A673 (cell line): ENCODE data around the gene NPPC. TPM values are rescaled to one million over a fixed set of nuclear protein-coding genes. Genes with fewer than 3 reads are reported as not detected.
"Not testable (repeated sequence)": the region's sequence is repeated elsewhere in the genome, so short reads cannot be mapped to it uniquely, and the experiment has no call there.

ENCODE experiments used
- BruUV-seq: library from RNA; stranded (reverse); fragments of 400-500 nt; replicated peaks from 2 replicates; lab custom pipeline; 2021; lab: Mats Ljungman, UMichigan
- CTCF ChIA-PET: fragments of 300-600 bp; sonication (Branson Sonifier 250); formaldehyde crosslinking; loops from one replicate; lab custom pipeline; 2022; ENCODE audit warnings: antibody characterized with exemption; lab: Charles Lee
- POLR2A ChIA-PET: fragments of 300-600 bp; sonication (Branson Sonifier 250); formaldehyde crosslinking; loops from one replicate; lab custom pipeline; 2022; ENCODE audit warnings: antibody characterized with exemption; ENCODE audit not compliant: low non-redundant PET; lab: Charles Lee
- DNase-seq: peaks from one replicate; pipeline ENCODE4 v3.0.0-alpha.2; 2015; ENCODE audit warnings: low spot score
- H3K27ac ChIP-seq: fragments of 200-600 bp; sonication (generic); 2 replicates; pipeline ENCODE4 v1.5.1; 2016; ENCODE audit warnings: mixed run types, low read depth, mild to moderate bottlenecking, mixed read lengths, antibody characterized with exemption, low read length; ENCODE audit not compliant: poor library complexity, severe bottlenecking
- H3K27me3 ChIP-seq: fragments of 200-600 bp; sonication (generic); replicated peaks from 2 replicates; pipeline ENCODE4 v1.6.1; 2017; ENCODE audit warnings: mixed run types, low read depth, mild to moderate bottlenecking, mixed read lengths, antibody characterized with exemption, low read length; ENCODE audit not compliant: insufficient read depth, poor library complexity
- H3K36me3 ChIP-seq: fragments of 200-600 bp; sonication (generic); 2 replicates; pipeline ENCODE4 v1.6.1; 2016; ENCODE audit warnings: mixed run types, mild to moderate bottlenecking, mixed read lengths, antibody characterized with exemption, low read length; ENCODE audit not compliant: insufficient read depth, poor library complexity, severe bottlenecking
- H3K4me1 ChIP-seq: fragments of 200-600 bp; sonication (generic); 2 replicates; pipeline ENCODE4 v1.6.1; 2017; ENCODE audit warnings: mixed run types, mild to moderate bottlenecking, mixed read lengths, antibody characterized with exemption, low read length; ENCODE audit not compliant: insufficient read depth, poor library complexity, severe bottlenecking
- H3K4me3 ChIP-seq: fragments of 200-600 bp; sonication (generic); 2 replicates; pipeline ENCODE4 v1.5.1; 2016; ENCODE audit warnings: low read depth, mixed run types, mild to moderate bottlenecking, mixed read lengths, low read length; ENCODE audit not compliant: poor library complexity, severe bottlenecking
- H3K9me3 ChIP-seq: fragments of 200-600 bp; sonication (generic); 2 replicates; pipeline ENCODE4 v1.6.1; 2016; ENCODE audit warnings: mixed run types, low read depth, mild to moderate bottlenecking, mixed read lengths, antibody characterized with exemption, low read length; ENCODE audit not compliant: poor library complexity, severe bottlenecking
- EZH2 ChIP-seq: fragments of 200-600 bp; sonication (generic); IDR thresholded peaks from 2 replicates; pipeline ENCODE4 v1.6.1; 2017; ENCODE audit warnings: borderline replicate concordance, low read depth, mild to moderate bottlenecking, mixed read lengths, antibody characterized with exemption, low read length; ENCODE audit not compliant: poor library complexity, severe bottlenecking
- intact Hi-C: fragments of 100-400 bp; cut with micrococcal nuclease; formaldehyde crosslinking; loops from one replicate; pipeline ENCODE4 v1.10.0; 2022; ENCODE audit not compliant: unreplicated experiment
- total RNA-seq: library from RNA; stranded (reverse); gene quantifications from 2 replicates; pipeline ENCODE4 v1.2.3, GENCODE V29; 2021
- TF ChIP-seq, protein P1 (sequence below): fragments of 300-800, 200-600 bp; sonication (generic); conservative IDR thresholded peaks from 2 replicates; pipeline ENCODE4 v1.5.1; 2017; ENCODE audit warnings: low read depth, mild to moderate bottlenecking, antibody characterized with exemption, low read length, moderate library complexity, mixed read lengths

The NPPC gene
- total RNA-seq, 1 experiment from 2014 or later: not detected

DNA sequence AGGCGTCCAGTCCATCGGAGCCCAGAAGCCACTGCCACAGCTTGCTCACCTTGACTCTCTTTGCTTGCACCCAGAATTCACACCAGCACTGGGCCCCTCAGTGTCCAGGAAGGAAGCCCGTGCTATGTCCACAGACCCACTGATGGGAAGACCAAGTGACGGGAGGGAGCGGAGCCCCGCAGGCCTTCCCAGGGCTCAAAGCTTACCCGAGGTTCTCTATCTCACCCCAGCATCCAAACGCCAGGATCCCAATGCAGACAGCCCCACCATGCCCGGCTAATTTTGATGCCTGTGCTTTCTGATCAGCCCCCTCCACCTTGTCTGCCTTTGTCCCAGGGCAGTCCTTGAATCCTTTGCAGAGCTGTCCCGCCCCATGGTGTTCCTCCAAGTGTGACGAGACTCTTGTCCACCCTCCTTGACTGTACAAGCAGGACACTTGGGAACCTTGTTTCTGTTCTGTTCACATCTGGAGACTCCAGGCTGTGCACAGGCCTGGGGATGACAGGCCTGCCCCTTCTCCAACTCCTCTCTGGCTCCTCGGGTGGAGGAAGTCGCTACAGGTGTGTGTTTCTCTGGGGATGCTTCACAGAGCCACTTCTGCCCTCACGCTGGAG is 12.0 kb downstream of the NPPC start:
- H3K36me3 ChIP-seq: no peaks in the 10 kb centered on the region
- no peak overlapping the region for H3K27ac ChIP-seq
- DNase-seq: no peak
- no peaks in the 10 kb centered on the region for H3K9me3 ChIP-seq
- intact Hi-C loops: no loop called here
- CTCF ChIA-PET: no interaction called here
- TF ChIP-seq EZH2: no peak
- TF ChIP-seq, protein P1, sequence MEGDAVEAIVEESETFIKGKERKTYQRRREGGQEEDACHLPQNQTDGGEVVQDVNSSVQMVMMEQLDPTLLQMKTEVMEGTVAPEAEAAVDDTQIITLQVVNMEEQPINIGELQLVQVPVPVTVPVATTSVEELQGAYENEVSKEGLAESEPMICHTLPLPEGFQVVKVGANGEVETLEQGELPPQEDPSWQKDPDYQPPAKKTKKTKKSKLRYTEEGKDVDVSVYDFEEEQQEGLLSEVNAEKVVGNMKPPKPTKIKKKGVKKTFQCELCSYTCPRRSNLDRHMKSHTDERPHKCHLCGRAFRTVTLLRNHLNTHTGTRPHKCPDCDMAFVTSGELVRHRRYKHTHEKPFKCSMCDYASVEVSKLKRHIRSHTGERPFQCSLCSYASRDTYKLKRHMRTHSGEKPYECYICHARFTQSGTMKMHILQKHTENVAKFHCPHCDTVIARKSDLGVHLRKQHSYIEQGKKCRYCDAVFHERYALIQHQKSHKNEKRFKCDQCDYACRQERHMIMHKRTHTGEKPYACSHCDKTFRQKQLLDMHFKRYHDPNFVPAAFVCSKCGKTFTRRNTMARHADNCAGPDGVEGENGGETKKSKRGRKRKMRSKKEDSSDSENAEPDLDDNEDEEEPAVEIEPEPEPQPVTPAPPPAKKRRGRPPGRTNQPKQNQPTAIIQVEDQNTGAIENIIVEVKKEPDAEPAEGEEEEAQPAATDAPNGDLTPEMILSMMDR: no peak
- H3K4me1 ChIP-seq: no peaks in the 10 kb centered on the region
- POLR2A ChIA-PET: interaction anchor here (0.6 kb wide), 1 partner anchor 1075 kb away, joined by 4 read pairs; no protein-coding TSS in a partner anchor
- no peak overlapping the region for H3K4me3 ChIP-seq
- no peaks in the 10 kb centered on the region for H3K27me3 ChIP-seq
- BruUV-seq: no TSS peak

- BruUV-seq: no TSS peak
- CTCF ChIA-PET: interaction anchor here (1.1 kb wide), 1 partner anchor 12 kb away, joined by 3 read pairs; no protein-coding TSS in a partner anchor
Observed at GRCh38 chr2:231911381-231911780, 14.8 kb downstream of the NPPC start.

GRCh38 chr2:231910771-231911170 is 15.4 kb downstream of the NPPC start:
- Histone ChIP-seq H3K9me3 (no peaks in the 10 kb centered on the region), H3K27ac (no peak overlapping the region), H3K27me3 (no peaks in the 10 kb centered on the region), H3K36me3 (no peaks in the 10 kb centered on the region), H3K4me3 (no peak overlapping the region), H3K4me1 (no peaks in the 10 kb centered on the region)
- TF ChIP-seq EZH2: no peak
- TF ChIP-seq, protein P1: no peak
- no peak for DNase-seq
- intact Hi-C loops: no loop called here
- CTCF ChIA-PET: no interaction called here
- POLR2A ChIA-PET: no interaction called here
- BruUV-seq: no TSS peak

More at GRCh38 chr2:231911381-231911780, 14.8 kb downstream of the NPPC start:
- TF ChIP-seq EZH2: no peak
- TF ChIP-seq, protein P1: no peak
- H3K27me3 ChIP-seq: no peaks in the 10 kb centered on the region
- no peaks in the 10 kb centered on the region for H3K4me1 ChIP-seq
- H3K4me3 ChIP-seq: no peak overlapping the region
- POLR2A ChIA-PET: no interaction called here
- no peak for DNase-seq
- intact Hi-C loops: no loop called here
- no peaks in the 10 kb centered on the region for H3K9me3 ChIP-seq
- no peaks in the 10 kb centered on the region for H3K36me3 ChIP-seq
- no peak overlapping the region for H3K27ac ChIP-seq

GRCh38 chr2:231910161-231910560 is 16.0 kb downstream of the NPPC start:
- DNase-seq, intact Hi-C loops, CTCF ChIA-PET, H3K27me3 ChIP-seq, H3K36me3 ChIP-seq, H3K4me1 ChIP-seq, H3K27ac ChIP-seq, POLR2A ChIA-PET, H3K9me3 ChIP-seq, BruUV-seq, H3K4me3 ChIP-seq: not testable (repeated sequence)
